Caco-2 (cell line): ENCODE results near the gene BCAR1. TPM values are rescaled to one million over a fixed set of nuclear protein-coding genes. Genes with fewer than 3 reads are reported as not detected.
"Not testable (repeated sequence)": the region's sequence is repeated elsewhere in the genome, so short reads cannot be mapped to it uniquely, and the experiment has no call there.

ENCODE experiments used
- BruUV-seq: library from RNA; stranded (reverse); fragments of 400-500 nt; replicated peaks from 2 replicates; lab custom pipeline; 2021; lab: Mats Ljungman, UMichigan
- CTCF ChIA-PET: fragments of 300-600 bp; sonication (Branson Sonifier 250); formaldehyde crosslinking; loops from one replicate; lab custom pipeline; 2022; ENCODE audit warnings: antibody characterized with exemption; lab: Charles Lee
- POLR2A ChIA-PET: fragments of 300-600 bp; sonication (Branson Sonifier 250); formaldehyde crosslinking; loops from one replicate; lab custom pipeline; 2022; ENCODE audit warnings: antibody characterized with exemption; lab: Charles Lee
- DNase-seq, 2 experiments: peaks; one replicate each; pipeline versions ENCODE4 v3.0.0 to v3.0.0-alpha.2; 2020 to 2022
- H3K27me3 ChIP-seq: replicated peaks from 2 replicates; pipeline ENCODE4 v1.6.0; 2011; ENCODE audit warnings: low read length; ENCODE audit not compliant: control insufficient read depth, insufficient read depth
- H3K36me3 ChIP-seq: 2 replicates; pipeline ENCODE4 v1.5.1; 2011; ENCODE audit warnings: low read length; ENCODE audit not compliant: control insufficient read depth, insufficient read depth
- H3K4me1 ChIP-seq: fragments of 250-450 bp; sonication (Bioruptor Pico); 2 replicates; pipeline ENCODE4 v1.5.1; 2020; ENCODE audit warnings: mild to moderate bottlenecking
- H3K4me3 ChIP-seq: 2 replicates; pipeline ENCODE4 v1.5.1; 2011; ENCODE audit warnings: low read depth, mild to moderate bottlenecking, control low read depth, low read length
- H3K9me3 ChIP-seq: fragments of 250-450 bp; sonication (Bioruptor Pico); 2 replicates; pipeline ENCODE4 v1.5.1; 2020; ENCODE audit warnings: mild to moderate bottlenecking, moderate library complexity
- H3K27ac Mint-ChIP-seq: one replicate; pipeline ENCODE4 v1.8.0; 2022; ENCODE audit warnings: mixed read lengths; ENCODE audit not compliant: unreplicated experiment
- H3K27me3 Mint-ChIP-seq: one replicate; pipeline ENCODE4 v1.8.0; 2022; ENCODE audit warnings: mixed read lengths; ENCODE audit not compliant: insufficient read depth, unreplicated experiment
- H3K36me3 Mint-ChIP-seq: one replicate; pipeline ENCODE4 v1.8.0; 2022; ENCODE audit warnings: mild to moderate bottlenecking, mixed read lengths; ENCODE audit not compliant: insufficient read depth, unreplicated experiment
- H3K4me1 Mint-ChIP-seq: one replicate; pipeline ENCODE4 v1.8.0; 2022; ENCODE audit warnings: low read depth, mixed read lengths; ENCODE audit not compliant: unreplicated experiment
- H3K4me3 Mint-ChIP-seq: one replicate; pipeline ENCODE4 v1.8.0; 2022; ENCODE audit warnings: mild to moderate bottlenecking, moderate library complexity, mixed read lengths; ENCODE audit not compliant: unreplicated experiment
- H3K9me3 Mint-ChIP-seq: one replicate; pipeline ENCODE4 v1.8.0; 2022; ENCODE audit warnings: mixed read lengths; ENCODE audit not compliant: unreplicated experiment
- intact Hi-C: fragments of 100-400 bp; cut with micrococcal nuclease; formaldehyde crosslinking; loops from one replicate; pipeline ENCODE4 v1.10.0; 2022; ENCODE audit not compliant: unreplicated experiment
- total RNA-seq: library from RNA; stranded (reverse); gene quantifications from 2 replicates; pipeline ENCODE4 v1.2.3, GENCODE V29; 2022
- TF ChIP-seq, protein P1 (sequence below), 2 experiments: fragments of 200-600 bp in 1 of 2; IDR thresholded peaks; 1 replicate in 1 of 2; 2 replicates in 1 of 2; pipeline versions ENCODE4 v1.5.1 to v1.8.0; 2011 to 2022; ENCODE audit warnings: antibody characterized with exemption in 1 of 2, control low read depth in 1 of 2, inconsistent platforms in 1 of 2, low read depth in 1 of 2, low read length in 1 of 2, mild to moderate bottlenecking in 1 of 2, moderate library complexity in 1 of 2; ENCODE audit not compliant: insufficient read depth in 1 of 2, severe bottlenecking in 1 of 2, unreplicated experiment in 1 of 2

BCAR1 gene
- total RNA-seq, 1 experiment from 2014 or later = 95.5 TPM

DNA sequence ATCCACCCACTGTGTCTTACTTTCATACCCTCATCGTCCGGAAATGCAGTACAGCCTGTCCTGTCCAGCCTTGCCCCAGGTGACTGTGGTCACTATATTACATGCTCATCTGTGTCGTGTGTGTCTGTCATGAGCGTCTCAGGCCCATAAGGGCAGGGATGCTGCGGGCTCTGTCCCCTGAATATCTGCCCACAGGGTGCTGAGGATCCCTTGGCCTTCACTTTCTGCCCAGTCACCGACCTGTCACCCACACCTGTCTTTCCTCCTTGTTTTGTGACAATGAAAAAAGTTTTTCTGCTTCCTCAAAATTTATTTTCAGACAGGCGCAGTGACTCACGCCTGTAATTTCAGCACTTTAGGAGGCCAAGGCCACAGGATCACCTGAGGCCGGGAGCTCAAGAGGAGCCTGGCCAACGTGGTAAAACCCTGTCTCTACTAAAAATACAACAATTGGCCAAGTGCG, 34.0 kb downstream of the BCAR1 start:
- intact Hi-C loops = loop anchor here (1.0 kb wide), 1 partner anchor 18 kb away; no protein-coding TSS in a partner anchor
- H3K4me3 ChIP-seq = no peak overlapping the region
- H3K9me3 Mint-ChIP-seq = no peaks in the 10 kb centered on the region
- ChIA-PET CTCF (interaction anchor here (1.1 kb wide), 1 partner anchor 18 kb away, joined by 3 read pairs; no protein-coding TSS in a partner anchor), POLR2A (no interaction called here)
- H3K9me3 ChIP-seq = no peaks in the 10 kb centered on the region
- H3K4me3 Mint-ChIP-seq = no peak overlapping the region
- no TSS peak for BruUV-seq
- no peaks in the 10 kb centered on the region for H3K36me3 ChIP-seq
- H3K27me3 ChIP-seq = no peaks in the 10 kb centered on the region
- no peak for DNase-seq
- H3K27ac Mint-ChIP-seq = no peak overlapping the region
- no peaks in the 10 kb centered on the region for H3K27me3 Mint-ChIP-seq
- H3K4me1 Mint-ChIP-seq = no peaks in the 10 kb centered on the region
- TF ChIP-seq, protein P1, sequence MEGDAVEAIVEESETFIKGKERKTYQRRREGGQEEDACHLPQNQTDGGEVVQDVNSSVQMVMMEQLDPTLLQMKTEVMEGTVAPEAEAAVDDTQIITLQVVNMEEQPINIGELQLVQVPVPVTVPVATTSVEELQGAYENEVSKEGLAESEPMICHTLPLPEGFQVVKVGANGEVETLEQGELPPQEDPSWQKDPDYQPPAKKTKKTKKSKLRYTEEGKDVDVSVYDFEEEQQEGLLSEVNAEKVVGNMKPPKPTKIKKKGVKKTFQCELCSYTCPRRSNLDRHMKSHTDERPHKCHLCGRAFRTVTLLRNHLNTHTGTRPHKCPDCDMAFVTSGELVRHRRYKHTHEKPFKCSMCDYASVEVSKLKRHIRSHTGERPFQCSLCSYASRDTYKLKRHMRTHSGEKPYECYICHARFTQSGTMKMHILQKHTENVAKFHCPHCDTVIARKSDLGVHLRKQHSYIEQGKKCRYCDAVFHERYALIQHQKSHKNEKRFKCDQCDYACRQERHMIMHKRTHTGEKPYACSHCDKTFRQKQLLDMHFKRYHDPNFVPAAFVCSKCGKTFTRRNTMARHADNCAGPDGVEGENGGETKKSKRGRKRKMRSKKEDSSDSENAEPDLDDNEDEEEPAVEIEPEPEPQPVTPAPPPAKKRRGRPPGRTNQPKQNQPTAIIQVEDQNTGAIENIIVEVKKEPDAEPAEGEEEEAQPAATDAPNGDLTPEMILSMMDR (IDR thresholded peaks at IDR 0.05; ENCODE audit: insufficient read depth in 1 of 2, low read depth in 1 of 2, low read length in 1 of 2, severe bottlenecking in 1 of 2, unreplicated experiment in 1 of 2) = no peak
- 0 out of 2 replicates have a peak, but pooled peaks cover 4% of the 10 kb centered on the region for H3K4me1 ChIP-seq
- H3K36me3 Mint-ChIP-seq = no peaks in the 10 kb centered on the region

- Mint-ChIP-seq H3K9me3 (no peaks in the 10 kb centered on the region), H3K36me3 (no peaks in the 10 kb centered on the region), H3K4me1 (no peaks in the 10 kb centered on the region), H3K27me3 (no peaks in the 10 kb centered on the region), H3K4me3 (no peak overlapping the region), H3K27ac (no peak overlapping the region)
- Histone ChIP-seq H3K36me3 (no peaks in the 10 kb centered on the region), H3K27me3 (no peaks in the 10 kb centered on the region), H3K4me3 (no peak overlapping the region), H3K4me1 (0 out of 2 replicates have a peak, but pooled peaks cover 4% of the 10 kb centered on the region), H3K9me3 (no peaks in the 10 kb centered on the region)
- BruUV-seq = no TSS peak
- intact Hi-C loops = no loop called here
- no peak for DNase-seq
- CTCF ChIA-PET = interaction anchor here (1.6 to 1.8 kb wide), 2 partner anchors 17 to 169 kb away, joined by 4 to 7 read pairs; no protein-coding TSS in a partner anchor
- POLR2A ChIA-PET = no interaction called here
- TF ChIP-seq, protein P1 (IDR thresholded peaks at IDR 0.05; ENCODE audit: insufficient read depth in 1 of 2, low read depth in 1 of 2, low read length in 1 of 2, severe bottlenecking in 1 of 2, unreplicated experiment in 1 of 2) = no peak
Measured at GRCh38 chr16:75216576-75216975, 34.8 kb downstream of the BCAR1 start.

GRCh38 chr16:75216127-75216526, 35.3 kb downstream of the BCAR1 start:
- H3K4me3 ChIP-seq = no peak overlapping the region
- H3K4me1 ChIP-seq = no peaks in the 10 kb centered on the region
- no peaks in the 10 kb centered on the region for H3K4me1 Mint-ChIP-seq
- TF ChIP-seq, protein P1 (IDR thresholded peaks at IDR 0.05; ENCODE audit: insufficient read depth in 1 of 2, low read depth in 1 of 2, low read length in 1 of 2, severe bottlenecking in 1 of 2, unreplicated experiment in 1 of 2) = no peak
- POLR2A ChIA-PET = no interaction called here
- BruUV-seq = no TSS peak
- no peak overlapping the region for H3K4me3 Mint-ChIP-seq
- DNase-seq = no peak
- no peaks in the 10 kb centered on the region for H3K36me3 Mint-ChIP-seq
- H3K9me3 Mint-ChIP-seq = no peaks in the 10 kb centered on the region
- no peaks in the 10 kb centered on the region for H3K27me3 Mint-ChIP-seq
- intact Hi-C loops = no loop called here
- no peaks in the 10 kb centered on the region for H3K9me3 ChIP-seq
- no peaks in the 10 kb centered on the region for H3K27me3 ChIP-seq
- CTCF ChIA-PET = interaction anchor here (0.6 to 1.8 kb wide), 3 partner anchors 17 to 239 kb away, joined by 3 to 7 read pairs (median 4); no protein-coding TSS in a partner anchor
- no peak overlapping the region for H3K27ac Mint-ChIP-seq
- H3K36me3 ChIP-seq = no peaks in the 10 kb centered on the region

- H3K27ac Mint-ChIP-seq, H3K27me3 ChIP-seq, H3K27me3 Mint-ChIP-seq, intact Hi-C loops, H3K9me3 ChIP-seq, H3K9me3 Mint-ChIP-seq, H3K36me3 ChIP-seq, H3K4me3 Mint-ChIP-seq, H3K4me1 ChIP-seq, H3K36me3 Mint-ChIP-seq, H3K4me3 ChIP-seq, H3K4me1 Mint-ChIP-seq, CTCF ChIA-PET, DNase-seq, POLR2A ChIA-PET, BruUV-seq: not testable (repeated sequence)
Measured at GRCh38 chr16:75211286-75211685, 40.1 kb downstream of the BCAR1 start.
